PFSK-1 (cell line): ENCODE measurements around the gene MSH3.

Experiments used
- POLR2AphosphoS5 ChIP-seq: IDR thresholded peaks from 2 replicates; pipeline ENCODE4 v1.6.1; 2012; ENCODE audit warnings: low read depth, mild to moderate bottlenecking, control low read depth, low read length, moderate library complexity
- REST ChIP-seq, 2 experiments: IDR thresholded peaks; 2 replicates each; pipeline versions ENCODE4 v1.6.1 to v1.8.0; 2011 to 2012; ENCODE audit warnings: low read depth in 2 of 2, low read length in 2 of 2, control low read depth in 1 of 2, inconsistent platforms in 1 of 2, mild to moderate bottlenecking in 1 of 2, moderate library complexity in 1 of 2; ENCODE audit not compliant: insufficient read depth in 1 of 2
- SIN3A ChIP-seq: IDR thresholded peaks from 2 replicates; pipeline ENCODE4 v1.6.1; 2012; ENCODE audit warnings: mild to moderate bottlenecking, low read length, moderate library complexity, borderline replicate concordance; ENCODE audit not compliant: insufficient read depth

GRCh38 chr5:80738466-80738865 is 84.0 kb downstream of the MSH3 start:
- TF ChIP-seq SIN3A (no peak), POLR2AphosphoS5 (no peak), REST (IDR thresholded peaks at IDR 0.05; ENCODE audit: insufficient read depth in 1 of 2, low read depth in 2 of 2, low read length in 2 of 2) (no peak)
